HG02678 (cell line): ENCODE results near the gene SLC5A2.
A peak's percentile ranks its signal among the peaks of the same experiment; 100 is the strongest.
"Not testable (repeated sequence)": the region's sequence is repeated elsewhere in the genome, so short reads cannot be mapped to it uniquely, and the experiment has no call there.

Experiments
- ATAC-seq: cut with Tn5 transposase; IDR thresholded peaks from one replicate; pipeline ENCODE4 v1.9.1; 2021; ENCODE audit warnings: mild to moderate bottlenecking, moderate library complexity; ENCODE audit not compliant: unreplicated experiment

Gene SLC5A2

GRCh38 chr16:31483081-31483480, at the start of gene SLC5A2:
Gene SLC5A2, plus strand, starts transcription at chr16:31483123. Its CDS starts 14 bp downstream, at chr16:31483137.
- ATAC-seq = no peak

- no peak for ATAC-seq
Measured at GRCh38 chr16:31435341-31436220, 47.3 kb upstream of the SLC5A2 start.

GRCh38 chr16:31436221-31437045, 46.5 kb upstream of the SLC5A2 start:
- ATAC-seq = no peak

- ATAC-seq = no peak
Measured at GRCh38 chr16:31438414-31438813, 44.5 kb upstream of the SLC5A2 start.

GRCh38 chr16:31439023-31439422, 43.9 kb upstream of the SLC5A2 start:
- ATAC-seq = not testable (repeated sequence)

GRCh38 chr16:31439519-31439918, 43.4 kb upstream of the SLC5A2 start:
- no peak for ATAC-seq

GRCh38 chr16:31440516-31441184, 42.3 kb upstream of the SLC5A2 start:
- no peak for ATAC-seq

GRCh38 chr16:31441956-31442355, 41.0 kb upstream of the SLC5A2 start:
- ATAC-seq = no peak

- ATAC-seq = not testable (repeated sequence)
Measured at GRCh38 chr16:31445931-31446330, 37.0 kb upstream of the SLC5A2 start.

- ATAC-seq = no peak
Measured at GRCh38 chr16:31451201-31451600, 31.7 kb upstream of the SLC5A2 start.

- peak; percentile 49 for ATAC-seq
Measured at GRCh38 chr16:31451681-31452351, 31.1 kb upstream of the SLC5A2 start.

- no peak for ATAC-seq
Measured at GRCh38 chr16:31452631-31453106, 30.3 kb upstream of the SLC5A2 start.

- no peak for ATAC-seq
Measured at GRCh38 chr16:31453255-31454204, 29.4 kb upstream of the SLC5A2 start.

- no peak for ATAC-seq
Measured at GRCh38 chr16:31455601-31456314, 27.2 kb upstream of the SLC5A2 start.

- ATAC-seq = no peak
Measured at GRCh38 chr16:31456988-31457360, 25.9 kb upstream of the SLC5A2 start.

GRCh38 chr16:31458073-31458843, 24.7 kb upstream of the SLC5A2 start:
- ATAC-seq = peak; percentile 4

- peak; percentile 72 for ATAC-seq
Measured at GRCh38 chr16:31458844-31459686, 23.9 kb upstream of the SLC5A2 start, which contains the start of gene ARMC5. Gene ARMC5, plus strand, starts transcription at chr16:31459501. Its CDS starts 24 bp downstream, at chr16:31459525.
